SK-N-SH (cell line): ENCODE measurements around the gene LHX4.

Experiments used
- CHD2 ChIP-seq: fragments of 150-350 bp; IDR thresholded peaks from 2 replicates; pipeline ENCODE4 v1.6.1; 2018; ENCODE audit warnings: low read length; ENCODE audit not compliant: partially characterized antibody
- CTCF ChIP-seq: fragments of 200-600 bp; sonication (generic); IDR thresholded peaks from 2 replicates; pipeline ENCODE4 v1.6.1; 2017; ENCODE audit warnings: antibody characterized with exemption, mild to moderate bottlenecking, moderate library complexity
- EP300 ChIP-seq, 2 experiments: IDR thresholded peaks; 2 replicates each; pipeline versions ENCODE4 v1.4.0 to v1.6.1; 2012; ENCODE audit warnings: borderline replicate concordance in 1 of 2, low read depth in 1 of 2, low read length in 1 of 2
- RFX5 ChIP-seq: IDR thresholded peaks from 2 replicates; pipeline ENCODE4 v1.6.1; 2012; ENCODE audit warnings: mild to moderate bottlenecking, improper control_type of control experiment, low read length
- TAF1 ChIP-seq: IDR thresholded peaks from 2 replicates; pipeline ENCODE4 v1.6.1; 2012; ENCODE audit warnings: low read depth, mild to moderate bottlenecking, low read length, moderate library complexity, borderline replicate concordance
- TF ChIP-seq, protein P1 (sequence below): fragments of 150-350 bp; IDR thresholded peaks from 2 replicates; pipeline ENCODE4 v1.6.1; 2017; ENCODE audit warnings: antibody characterized with exemption, low read length, low read depth, borderline replicate concordance

DNA sequence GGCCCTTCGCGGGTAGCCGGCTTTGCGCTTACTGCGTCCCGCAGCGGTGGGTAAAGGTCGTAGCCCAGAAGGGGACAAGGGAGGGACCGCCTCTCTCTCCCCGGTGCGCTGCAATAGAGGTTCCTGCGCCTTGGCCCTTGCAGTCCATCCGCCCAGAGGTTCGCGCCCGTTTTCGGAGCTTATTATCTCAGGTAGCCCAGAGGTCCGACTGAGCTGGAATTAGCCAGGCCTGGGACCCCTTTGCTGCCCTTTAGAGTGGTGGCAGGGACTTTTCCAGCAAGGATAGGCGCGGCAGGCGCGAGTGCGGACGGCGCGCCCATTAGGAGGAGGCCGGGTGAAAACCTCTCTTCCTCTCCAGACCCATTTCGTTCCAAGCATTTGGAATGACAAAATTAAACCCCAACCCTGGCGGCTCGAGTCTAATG, 5.0 kb downstream of the LHX4 start:
- no peak for TF ChIP-seq CTCF
- no peak for TF ChIP-seq RFX5
- TF ChIP-seq CHD2 = no peak
- TF ChIP-seq, protein P1, sequence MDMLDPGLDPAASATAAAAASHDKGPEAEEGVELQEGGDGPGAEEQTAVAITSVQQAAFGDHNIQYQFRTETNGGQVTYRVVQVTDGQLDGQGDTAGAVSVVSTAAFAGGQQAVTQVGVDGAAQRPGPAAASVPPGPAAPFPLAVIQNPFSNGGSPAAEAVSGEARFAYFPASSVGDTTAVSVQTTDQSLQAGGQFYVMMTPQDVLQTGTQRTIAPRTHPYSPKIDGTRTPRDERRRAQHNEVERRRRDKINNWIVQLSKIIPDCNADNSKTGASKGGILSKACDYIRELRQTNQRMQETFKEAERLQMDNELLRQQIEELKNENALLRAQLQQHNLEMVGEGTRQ = no peak
- no peak for TF ChIP-seq TAF1
- no peak for TF ChIP-seq EP300 (IDR thresholded peaks at IDR 0.05; ENCODE audit: borderline replicate concordance in 1 of 2, low read depth in 1 of 2, low read length in 1 of 2)
